T-helper 1 cell treated with Interleukin-12 subunit alpha and Interleukin-12 subunit beta and Interleukin-4 antibody, amounts not matched to agents 30 ng/mL and 1 ng/mL, for 36 hours (primary cell): Measurements from ENCODE around the gene ZDHHC14. TPM values are rescaled to one million over a fixed set of nuclear protein-coding genes. Genes with fewer than 3 reads are reported as not detected.

Experiments
- intact Hi-C: fragments of 100-400 bp; cut with micrococcal nuclease; formaldehyde crosslinking; loops from one replicate; pipeline ENCODE4 v1.15.1; 2024
- total RNA-seq: library from RNA; stranded (reverse); gene quantifications from 2 replicates; pipeline ENCODE4 v1.2.3, GENCODE V29; 2022

The ZDHHC14 gene
- total RNA-seq, 1 donor from 2014 or later = 18.3 TPM

- intact Hi-C loops = no loop called here
Observed at GRCh38 chr6:157608221-157609075, 227.5 kb downstream of the ZDHHC14 start.

- intact Hi-C loops = no loop called here
Observed at GRCh38 chr6:157609117-157609516, 228.1 kb downstream of the ZDHHC14 start.

GRCh38 chr6:157609556-157609955 lies 228.6 kb downstream of the ZDHHC14 start:
- intact Hi-C loops = no loop called here

GRCh38 chr6:157610451-157610999 lies 229.5 kb downstream of the ZDHHC14 start:
- intact Hi-C loops = no loop called here

GRCh38 chr6:157611406-157611805 lies 230.4 kb downstream of the ZDHHC14 start:
- intact Hi-C loops = no loop called here

GRCh38 chr6:157613011-157613522 lies 232.1 kb downstream of the ZDHHC14 start:
- intact Hi-C loops = no loop called here

- intact Hi-C loops = loop anchor here (1.0 kb wide), 1 partner anchor 300 kb away; no protein-coding TSS in a partner anchor
Observed at GRCh38 chr6:157614026-157614568, 233.1 kb downstream of the ZDHHC14 start.

GRCh38 chr6:157615420-157615769 lies 234.4 kb downstream of the ZDHHC14 start:
- intact Hi-C loops = no loop called here

GRCh38 chr6:157615951-157616350 lies 235.0 kb downstream of the ZDHHC14 start:
- intact Hi-C loops = no loop called here

- intact Hi-C loops = no loop called here
Observed at GRCh38 chr6:157620944-157621343, 240.0 kb downstream of the ZDHHC14 start.

- intact Hi-C loops = no loop called here
Observed at GRCh38 chr6:157621406-157621805, 240.4 kb downstream of the ZDHHC14 start.

GRCh38 chr6:157622427-157622826 lies 241.4 kb downstream of the ZDHHC14 start:
- intact Hi-C loops = no loop called here

- intact Hi-C loops = no loop called here
Observed at GRCh38 chr6:157625111-157625510, 244.1 kb downstream of the ZDHHC14 start.

- intact Hi-C loops = no loop called here
Observed at GRCh38 chr6:157625764-157626163, 244.8 kb downstream of the ZDHHC14 start.

GRCh38 chr6:157627195-157627966 lies 246.4 kb downstream of the ZDHHC14 start:
- intact Hi-C loops = no loop called here

GRCh38 chr6:157628463-157628862 lies 247.5 kb downstream of the ZDHHC14 start:
- intact Hi-C loops = no loop called here

GRCh38 chr6:157629220-157629619 lies 248.2 kb downstream of the ZDHHC14 start:
- intact Hi-C loops = no loop called here

GRCh38 chr6:157630463-157631080 lies 249.6 kb downstream of the ZDHHC14 start:
- intact Hi-C loops = no loop called here

- intact Hi-C loops = no loop called here
Observed at GRCh38 chr6:157631412-157631811, 250.4 kb downstream of the ZDHHC14 start.

- intact Hi-C loops = no loop called here
Observed at GRCh38 chr6:157631838-157632614, 251.0 kb downstream of the ZDHHC14 start.
